Right ventricle myocardium inferior (tissue), 1 donor: ENCODE measurements around the gene GPR18. TPM values are rescaled to one million over a fixed set of nuclear protein-coding genes. Genes with fewer than 3 reads are reported as not detected.
"Not testable (repeated sequence)": the region's sequence is repeated elsewhere in the genome, so short reads cannot be mapped to it uniquely, and the experiment has no call there.

Experiments used
- ATAC-seq: fragments of 200-7000 bp; cut with Tn5 transposase; one replicate; pipeline ENCODE4 v1.9.1; 2020; ENCODE audit warnings: mild to moderate bottlenecking, moderate library complexity
- DNase-seq: peaks from one replicate; pipeline ENCODE4 v3.0.0; 2021; ENCODE audit errors: missing footprints
- intact Hi-C: fragments of 100-400 bp; cut with DNase I; formaldehyde crosslinking; loops from one replicate; pipeline ENCODE4 v1.11.0; 2022
- total RNA-seq: library from RNA; stranded (reverse); fragmentation: NEBNext Ultra II Directional; extraction: Animal tissue kit (Norgen Biotek cat#: 25700); gene quantifications from one replicate; pipeline ENCODE4 v1.2.1, GENCODE V29; 2021
- donor health status: DM: no; HTN: yes; CAD: no; lungs with severe emphysema.

The GPR18 gene
- total RNA-seq, 1 donor from 2014 or later, result not detected

DNA sequence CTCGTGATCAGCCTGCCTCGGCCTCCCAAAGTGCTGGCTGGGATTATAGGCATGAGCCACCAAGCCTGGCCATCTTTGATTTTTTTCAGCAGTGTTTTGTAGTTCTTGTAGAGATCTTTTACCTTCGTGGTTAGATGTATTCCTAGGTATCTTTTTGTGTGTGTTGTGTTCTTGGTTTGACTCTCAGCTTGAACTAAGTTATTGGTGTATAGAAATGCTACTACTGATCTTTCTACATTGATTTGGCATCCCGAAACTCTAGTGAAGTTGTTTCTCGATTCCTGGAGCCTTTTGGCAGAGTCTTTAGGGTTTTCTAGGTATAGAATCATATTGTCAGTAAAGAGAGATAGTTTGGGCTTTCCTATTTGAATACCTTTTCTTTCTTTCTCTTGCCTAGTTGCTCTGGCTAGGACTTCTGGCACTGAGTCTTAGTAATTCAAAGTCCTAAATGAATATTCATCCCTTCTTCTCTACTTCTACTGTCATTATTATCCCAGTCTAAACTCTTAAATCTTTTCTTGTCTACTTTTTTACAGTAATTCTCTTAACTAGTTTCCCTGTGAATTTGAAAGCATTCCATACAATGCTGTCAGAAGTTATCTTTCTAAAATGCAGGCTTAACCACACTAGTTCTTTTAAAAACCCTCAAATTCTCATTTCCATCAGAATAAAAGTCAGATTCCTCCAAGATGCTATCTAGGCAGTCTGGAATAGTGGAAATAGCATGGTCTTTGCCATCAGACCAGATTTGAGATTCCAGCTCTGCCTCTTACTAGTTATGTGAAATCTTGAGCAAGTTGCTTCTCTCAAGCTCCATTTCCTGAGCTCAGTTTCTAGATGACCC lies 7.0 kb downstream of the GPR18 start:
- no peak for DNase-seq
- intact Hi-C loops, result no loop called here
- ATAC-seq, result no peak

DNA sequence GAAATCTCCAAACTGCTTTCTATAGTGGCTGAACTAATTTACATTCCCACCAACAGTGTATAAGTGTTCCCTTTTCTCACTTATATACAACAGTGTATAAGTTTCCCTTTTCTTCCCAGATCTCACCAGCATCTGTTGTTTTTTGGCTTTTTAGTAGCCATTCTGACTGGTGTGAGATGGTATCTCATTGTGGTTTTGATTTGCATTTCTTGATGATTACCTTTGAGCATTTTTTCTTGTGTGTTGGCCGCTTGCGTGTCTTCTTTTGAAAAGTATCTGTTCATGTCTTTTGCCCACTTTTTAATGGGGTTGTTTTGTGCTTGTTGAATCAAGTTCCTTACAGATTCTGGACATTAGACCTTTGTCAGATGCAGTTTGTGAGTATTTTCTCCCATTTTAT lies 8.6 kb downstream of the GPR18 start:
- intact Hi-C loops, ATAC-seq: not testable (repeated sequence)

DNA sequence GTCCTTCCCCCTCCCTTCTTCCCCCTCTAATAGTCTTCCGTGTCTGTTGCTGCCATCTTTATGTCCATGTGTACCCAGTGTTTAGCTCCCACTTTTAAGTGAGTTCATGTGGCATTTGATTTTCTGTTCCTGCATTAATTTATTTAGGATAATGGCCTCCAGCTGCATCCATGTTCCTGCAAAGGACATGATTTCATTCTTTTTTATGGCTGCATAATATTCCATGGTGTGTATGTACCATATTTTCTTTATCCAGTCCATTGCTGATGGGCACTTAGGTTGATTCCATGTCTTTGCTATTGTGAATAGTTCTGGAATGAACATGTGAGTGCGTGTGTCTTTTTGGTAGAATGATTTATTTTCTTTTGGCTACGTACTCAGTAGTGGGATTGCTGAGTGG lies 9.0 kb downstream of the GPR18 start:
- ATAC-seq, intact Hi-C loops, DNase-seq: not testable (repeated sequence)

More for the DNA sequence above, 8.6 kb downstream of the GPR18 start:
- DNase-seq, result not testable (repeated sequence)

DNA sequence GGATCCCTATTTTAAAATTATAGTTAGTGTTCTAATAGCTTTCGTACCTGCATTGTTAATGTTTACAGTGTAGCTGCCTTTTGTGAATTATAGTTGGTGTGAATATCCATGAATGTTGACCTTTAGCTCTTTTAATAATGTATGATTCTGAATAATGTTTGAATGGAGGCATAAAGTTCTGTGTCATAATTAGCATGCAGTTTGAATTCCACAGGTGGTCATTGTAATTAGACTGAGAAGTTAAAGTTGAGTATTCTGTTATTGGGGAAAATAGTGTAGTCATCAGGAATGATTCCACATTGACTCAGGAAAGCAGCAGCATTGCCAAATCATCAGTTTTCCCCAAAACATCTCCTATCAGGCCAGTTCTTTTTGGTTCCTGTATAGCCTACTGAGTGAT lies 12.1 kb downstream of the GPR18 start:
- DNase-seq (no peak), ATAC-seq (no peak)
- intact Hi-C loops, result no loop called here

DNA sequence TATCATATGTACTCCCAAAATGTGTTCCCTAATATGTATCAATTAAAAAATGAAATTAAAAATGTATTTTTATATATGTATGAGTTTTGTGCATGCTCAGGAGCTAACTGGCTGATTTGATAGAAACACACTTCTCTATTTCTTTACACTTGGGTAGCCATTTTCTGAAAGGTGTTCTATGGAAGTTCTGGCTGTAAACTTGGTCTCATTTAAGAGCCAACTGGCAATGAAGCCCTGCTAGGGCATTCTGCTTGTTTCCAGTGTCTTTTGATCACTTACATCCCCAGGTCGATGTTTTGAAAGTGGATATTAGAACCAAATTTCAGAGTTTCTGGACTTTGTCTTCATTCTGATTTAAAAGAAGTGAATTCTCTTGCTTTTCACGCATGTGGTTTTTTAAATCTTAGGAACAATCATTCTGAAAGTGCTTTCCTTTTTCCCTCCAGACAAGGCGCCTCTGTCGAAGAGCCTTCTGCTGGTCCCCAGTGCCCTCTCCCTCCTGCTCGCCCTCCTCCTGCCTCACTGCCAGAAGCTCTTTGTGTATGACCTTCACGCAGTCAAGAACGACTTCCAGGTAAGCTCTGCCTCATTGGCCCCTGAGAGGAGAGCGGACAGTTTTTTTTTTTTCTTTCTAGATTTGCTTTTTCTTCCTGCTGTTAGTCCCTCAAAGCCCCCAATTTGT lies 20.1 kb downstream of the GPR18 start:
- intact Hi-C loops, result no loop called here
- DNase-seq (no peak), ATAC-seq (no peak)

DNA sequence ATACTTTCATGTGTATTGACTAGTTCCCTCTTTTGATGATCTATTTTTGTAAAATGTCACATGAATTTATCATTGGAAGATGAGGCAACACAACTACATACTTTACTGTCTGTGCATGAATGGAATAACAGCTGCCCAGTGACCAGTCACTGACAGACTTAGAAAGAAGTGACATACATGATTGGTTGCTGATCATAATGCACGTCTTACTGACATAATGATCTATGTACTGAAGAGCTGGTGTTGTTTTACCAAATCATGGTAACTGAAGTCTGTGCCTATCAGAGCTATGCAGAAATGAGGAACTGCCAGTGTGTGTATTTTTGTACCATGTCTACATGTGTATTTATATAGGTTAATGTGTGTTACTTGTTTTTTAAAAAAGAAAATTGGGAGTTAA lies 26.5 kb downstream of the GPR18 start:
- no peak for ATAC-seq
- intact Hi-C loops, result no loop called here
- DNase-seq, result no peak

- DNase-seq (no peak), ATAC-seq (no peak)
- intact Hi-C loops, result no loop called here
These were observed 27.2 kb downstream of the GPR18 start for GRCh38 chr13:99230991-99231390.

DNA sequence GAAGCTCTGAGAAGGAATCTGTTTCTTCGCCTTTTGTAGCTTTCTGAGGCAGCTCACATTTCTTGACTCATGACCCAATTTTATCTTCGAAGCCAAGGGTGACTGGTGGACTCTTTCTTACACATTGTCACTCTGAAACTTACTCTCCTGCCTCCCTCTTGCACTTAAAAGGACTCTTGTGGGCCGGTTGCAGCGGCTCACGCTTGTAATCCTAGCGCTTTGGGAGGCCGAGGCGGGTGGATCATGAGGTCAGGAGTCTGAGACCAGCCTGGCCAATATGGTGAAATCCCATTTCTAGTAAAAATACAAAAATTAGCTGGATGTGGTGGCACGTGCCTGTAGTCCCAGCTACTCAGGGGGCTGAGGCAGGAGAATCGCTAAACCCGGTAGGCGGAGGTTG lies 27.6 kb downstream of the GPR18 start:
- ATAC-seq, intact Hi-C loops: not testable (repeated sequence)

DNA sequence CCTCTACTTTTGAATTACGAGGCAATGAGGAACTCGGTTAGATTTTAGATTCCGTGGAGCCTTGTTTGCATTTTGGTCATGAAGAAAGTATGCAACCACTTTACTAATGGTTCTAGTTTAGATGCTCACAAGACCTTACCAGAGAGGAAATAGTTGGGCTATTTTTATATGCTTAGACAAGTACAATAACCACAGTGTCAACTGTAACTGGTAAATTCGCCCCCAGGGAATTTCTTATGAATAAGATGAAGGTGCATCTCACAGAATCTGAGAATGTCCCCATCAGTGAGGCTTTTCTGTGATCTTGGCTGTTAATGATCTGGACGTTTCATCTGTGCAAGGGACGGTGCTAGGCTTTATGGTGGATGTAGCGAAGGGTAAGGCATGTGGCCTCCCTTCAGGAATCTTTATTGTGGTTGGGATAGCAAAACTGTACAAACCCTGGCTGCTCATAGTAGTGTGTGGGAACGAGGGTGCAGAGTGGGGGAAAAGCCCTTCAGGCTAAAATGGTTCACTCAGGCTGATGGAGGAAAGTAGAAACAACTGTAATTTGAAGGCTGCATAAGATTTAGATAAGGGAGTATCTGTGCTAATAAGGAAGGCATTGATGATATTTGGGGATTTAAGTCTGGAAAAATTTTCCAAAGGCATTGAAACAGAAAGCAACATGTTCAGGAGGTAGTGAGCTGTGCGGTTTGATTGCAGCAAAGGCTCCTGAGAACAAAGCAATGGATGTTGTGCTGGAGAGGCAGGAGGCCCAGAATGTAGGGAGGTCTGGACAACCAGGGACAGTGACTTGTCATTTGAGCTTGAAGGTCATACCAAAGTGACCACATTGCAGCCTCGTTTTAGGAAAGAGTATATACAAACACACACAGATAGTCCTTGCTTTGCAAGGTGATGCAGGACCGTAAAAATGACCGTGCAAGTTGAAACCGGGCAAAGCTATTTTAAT lies 29.2 kb downstream of the GPR18 start:
- DNase-seq (no peak), ATAC-seq (peak; percentile 30)
- intact Hi-C loops, result no loop called here

More for the DNA sequence above, 27.6 kb downstream of the GPR18 start:
- not testable (repeated sequence) for DNase-seq

GRCh38 chr13:99227909-99228688 lies 30.1 kb downstream of the GPR18 start:
- intact Hi-C loops, result no loop called here
- DNase-seq, result no peak
- ATAC-seq, result no peak

DNA sequence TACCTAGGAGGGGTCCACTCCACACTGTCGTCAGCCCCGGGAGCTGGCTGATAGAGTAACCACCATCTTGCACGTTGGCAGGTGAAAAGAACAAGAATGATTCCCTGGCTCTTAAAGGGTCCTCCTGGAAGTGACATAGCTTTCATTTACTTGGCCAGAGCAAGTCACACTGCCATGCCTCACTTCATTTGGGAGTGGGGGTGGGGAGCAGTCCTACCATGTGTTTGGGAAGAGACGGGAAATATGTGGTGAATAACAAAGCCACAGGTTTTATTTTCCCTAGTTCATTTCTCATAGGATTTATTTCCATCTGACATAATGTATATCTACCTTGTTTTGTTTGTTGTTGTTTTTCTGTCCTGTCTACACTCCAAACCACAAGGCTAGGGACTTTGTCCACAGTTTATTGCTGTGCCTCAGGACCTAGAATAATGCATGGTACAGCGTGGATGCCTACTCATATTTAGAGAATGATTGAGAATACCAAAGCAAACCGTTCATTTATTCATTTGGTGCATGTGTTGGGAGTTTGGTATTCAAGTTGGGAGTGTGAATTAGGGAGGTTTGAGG lies 30.8 kb downstream of the GPR18 start:
- DNase-seq (no peak), ATAC-seq (no peak)
- intact Hi-C loops, result no loop called here

- DNase-seq (no peak), ATAC-seq (no peak)
- intact Hi-C loops, result no loop called here
These were observed 31.7 kb downstream of the GPR18 start for GRCh38 chr13:99226513-99226912.

- no peak for DNase-seq
- intact Hi-C loops, result no loop called here
- no peak for ATAC-seq
These were observed 33.1 kb downstream of the GPR18 start for GRCh38 chr13:99225078-99225477.

GRCh38 chr13:99224021-99224420 lies 34.2 kb downstream of the GPR18 start:
- intact Hi-C loops, result no loop called here

GRCh38 chr13:99223587-99223986 lies 34.6 kb downstream of the GPR18 start:
- DNase-seq, result no peak
- no peak for ATAC-seq
- intact Hi-C loops, result no loop called here

More at GRCh38 chr13:99224021-99224420, 34.2 kb downstream of the GPR18 start:
- no peak for DNase-seq
- no peak for ATAC-seq

DNA sequence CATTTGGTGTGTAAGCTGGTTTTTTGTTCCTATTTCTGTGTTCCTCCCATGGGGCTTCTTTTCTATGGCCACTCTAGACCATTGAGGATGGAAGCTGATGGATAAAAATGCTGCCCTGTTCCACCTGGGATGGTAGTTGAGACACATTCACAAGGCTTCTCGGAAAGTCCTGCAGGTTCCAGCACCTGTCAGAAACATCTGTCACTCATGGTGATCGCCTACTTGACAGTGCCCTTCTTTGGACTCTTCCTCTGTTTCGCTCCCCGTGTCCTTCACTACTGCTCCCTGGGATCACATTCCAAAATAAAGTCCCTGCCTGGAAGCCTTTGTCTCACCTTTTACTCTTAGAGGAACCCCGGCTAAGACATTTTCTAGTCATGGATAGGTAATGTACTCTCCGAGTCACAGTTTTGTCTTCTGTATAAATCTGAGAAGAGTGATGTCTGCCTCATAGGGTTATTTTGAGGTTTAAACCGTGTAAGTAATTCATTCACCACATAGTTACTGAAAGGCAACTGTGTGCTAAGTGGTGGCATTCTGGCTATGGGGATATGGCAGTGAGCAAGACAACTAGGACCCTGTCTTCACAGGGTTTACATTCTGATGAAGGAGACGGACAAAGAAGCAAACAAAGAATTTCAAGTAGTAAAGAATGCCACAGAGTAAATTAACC lies 36.5 kb downstream of the GPR18 start:
- intact Hi-C loops, result no loop called here
- ATAC-seq, result no peak
- no peak for DNase-seq

- ATAC-seq (no peak), DNase-seq (no peak)
- intact Hi-C loops, result no loop called here
These were observed 37.8 kb downstream of the GPR18 start for GRCh38 chr13:99220199-99220935.
